ENCODE data around the gene ROBO4.

ROBO4 gene

GRCh38 chr11:124889191-124890091 is 8.2 kb downstream of the ROBO4 start:
- DNase-seq (ENCODE audit: low spot score) = no peak

GRCh38 chr11:124887667-124888013 is 10.0 kb downstream of the ROBO4 start:
- no peak for DNase-seq (ENCODE audit: low spot score)

- no peak for DNase-seq (ENCODE audit: low spot score)
Measured at GRCh38 chr11:124886978-124887666, 10.5 kb downstream of the ROBO4 start.

GRCh38 chr11:124886476-124886875 is 11.2 kb downstream of the ROBO4 start:
- no peak for DNase-seq (ENCODE audit: low spot score)

- DNase-seq (ENCODE audit: low spot score) = no peak
Measured at GRCh38 chr11:124884869-124885479, 12.7 kb downstream of the ROBO4 start.

- no peak for DNase-seq (ENCODE audit: low spot score)
Measured at GRCh38 chr11:124884340-124884739, 13.3 kb downstream of the ROBO4 start.

- peak; percentile 20 for DNase-seq (ENCODE audit: low spot score)
Measured at GRCh38 chr11:124882339-124883071, 15.2 kb downstream of the ROBO4 start.

GRCh38 chr11:124880958-124881357 is 16.7 kb downstream of the ROBO4 start:
- DNase-seq (ENCODE audit: low spot score) = no peak

GRCh38 chr11:124880290-124880611 is 17.4 kb downstream of the ROBO4 start:
- no peak for DNase-seq (ENCODE audit: low spot score)

GRCh38 chr11:124879493-124880289 is 18.0 kb downstream of the ROBO4 start:
- no peak for DNase-seq (ENCODE audit: low spot score)

GRCh38 chr11:124878759-124879492 is 18.7 kb downstream of the ROBO4 start:
- no peak for DNase-seq (ENCODE audit: low spot score)

- DNase-seq (ENCODE audit: low spot score) = no peak
Measured at GRCh38 chr11:124877910-124878758, 19.5 kb downstream of the ROBO4 start.

- no peak for DNase-seq (ENCODE audit: low spot score)
Measured at GRCh38 chr11:124877631-124877909, 20.1 kb downstream of the ROBO4 start.

GRCh38 chr11:124876818-124877630 is 20.6 kb downstream of the ROBO4 start:
- no peak for DNase-seq (ENCODE audit: low spot score)

GRCh38 chr11:124875943-124876817 is 21.5 kb downstream of the ROBO4 start:
- DNase-seq (ENCODE audit: low spot score) = peak; percentile 85

- DNase-seq (ENCODE audit: low spot score) = no peak
Measured at GRCh38 chr11:124875401-124875800, 22.3 kb downstream of the ROBO4 start.

GRCh38 chr11:124874571-124875255 is 23.0 kb downstream of the ROBO4 start:
- no peak for DNase-seq (ENCODE audit: low spot score)

GRCh38 chr11:124873951-124874350 is 23.7 kb downstream of the ROBO4 start:
- no peak for DNase-seq (ENCODE audit: low spot score)

All from cerebellar cortex (tissue), 1 donor.